MCF 10A (cell line): ENCODE results near the gene NECTIN1. TPM values are rescaled to one million over a fixed set of nuclear protein-coding genes. Genes with fewer than 3 reads are reported as not detected.

Source experiments
- BruUV-seq: library from RNA; stranded (reverse); fragments of 400-500 nt; replicated peaks from 2 replicates; lab custom pipeline; 2021; lab: Mats Ljungman, UMichigan
- CTCF ChIA-PET: fragments of 300-600 bp; sonication (Branson Sonifier 250); formaldehyde crosslinking; extraction: SDS; loops from one replicate; lab custom pipeline; 2021; ENCODE audit warnings: antibody characterized with exemption, inconsistent platforms; lab: Yijun Ruan, JAX
- POLR2A ChIA-PET: fragments of 300-600, 350-650 bp; sonication (Branson Sonifier 250); formaldehyde crosslinking; extraction: SDS; loops from one replicate; lab custom pipeline; 2020; ENCODE audit warnings: antibody characterized with exemption, inconsistent platforms; lab: Yijun Ruan, JAX
- DNase-seq: peaks from one replicate; pipeline ENCODE4 v3.0.0-alpha.2; 2018; ENCODE audit not compliant: unreplicated experiment
- H3K27ac Mint-ChIP-seq: one replicate; pipeline ENCODE4 v1.8.0; 2022; ENCODE audit warnings: mild to moderate bottlenecking, low read depth, mixed read lengths; ENCODE audit not compliant: unreplicated experiment
- H3K27me3 Mint-ChIP-seq: one replicate; pipeline ENCODE4 v1.8.0; 2022; ENCODE audit warnings: mixed read lengths; ENCODE audit not compliant: insufficient read depth, unreplicated experiment
- H3K36me3 Mint-ChIP-seq: one replicate; pipeline ENCODE4 v1.8.0; 2022; ENCODE audit warnings: mild to moderate bottlenecking, moderate library complexity, mixed read lengths; ENCODE audit not compliant: insufficient read depth, unreplicated experiment
- H3K4me1 Mint-ChIP-seq: one replicate; pipeline ENCODE4 v1.8.0; 2022; ENCODE audit warnings: mixed read lengths; ENCODE audit not compliant: insufficient read depth, unreplicated experiment
- H3K4me3 Mint-ChIP-seq: one replicate; pipeline ENCODE4 v1.8.0; 2022; ENCODE audit warnings: mild to moderate bottlenecking, moderate library complexity, mixed read lengths; ENCODE audit not compliant: unreplicated experiment
- H3K9me3 Mint-ChIP-seq: one replicate; pipeline ENCODE4 v1.8.0; 2022; ENCODE audit warnings: mixed read lengths; ENCODE audit not compliant: unreplicated experiment
- intact Hi-C: fragments of 100-400 bp; cut with micrococcal nuclease; formaldehyde crosslinking; loops from 2 replicates; pipeline ENCODE4 v1.14.1; 2022
- total RNA-seq: library from RNA; stranded (reverse); gene quantifications from 2 replicates; pipeline ENCODE4 v1.2.3, GENCODE V29; 2022
- TF ChIP-seq, protein P1 (sequence below): fragments of 200-600 bp; IDR thresholded peaks from one replicate; pipeline ENCODE4 v1.8.0; 2022; ENCODE audit warnings: antibody characterized with exemption, mild to moderate bottlenecking; ENCODE audit not compliant: unreplicated experiment

NECTIN1 gene
- total RNA-seq, 1 experiment from 2014 or later = 59.2 TPM

DNA sequence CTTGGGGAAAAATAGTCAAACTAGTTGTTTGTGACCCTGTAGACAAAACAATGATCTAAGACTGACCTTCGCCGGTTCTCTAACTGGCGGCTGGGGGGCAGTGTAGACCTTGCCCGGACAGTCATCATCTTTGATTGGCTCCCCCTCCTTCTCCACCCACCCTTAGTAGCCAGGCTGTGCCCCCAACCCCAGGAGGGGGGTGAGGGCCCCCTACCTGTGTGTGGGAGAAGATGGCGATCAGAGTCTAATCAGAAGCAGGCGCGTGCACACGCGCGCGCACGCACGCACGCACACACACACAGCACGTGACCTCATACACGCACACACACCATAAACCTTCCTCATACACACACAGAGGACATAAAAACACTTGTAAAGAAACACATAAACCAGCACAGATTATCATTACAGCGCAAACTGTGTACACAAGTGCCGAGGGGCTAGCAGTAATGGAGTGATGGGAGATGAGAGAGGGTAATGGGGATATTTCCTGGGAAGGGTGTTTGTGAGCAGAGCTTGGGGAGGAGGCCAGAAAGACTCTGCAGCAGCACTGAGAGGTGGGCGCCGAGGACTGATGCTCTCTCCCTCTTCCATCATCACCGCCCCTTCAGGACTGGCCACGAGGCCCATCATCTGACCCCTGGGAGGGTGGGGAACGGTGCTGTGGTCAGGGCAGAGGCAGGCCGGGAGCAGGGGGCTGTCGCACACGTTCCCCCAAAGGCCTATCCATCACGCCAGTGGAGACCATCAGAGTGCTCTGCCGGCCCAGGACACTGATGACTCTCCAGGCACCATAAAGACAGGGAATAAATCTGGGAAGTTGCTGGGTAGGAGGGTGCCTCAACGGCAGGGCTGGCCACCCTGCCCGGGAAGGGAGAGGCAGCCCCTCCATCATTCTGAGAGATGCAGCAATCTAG lies 12.2 kb downstream of the NECTIN1 start:
- Mint-ChIP-seq H3K36me3 (no peaks in the 10 kb centered on the region), H3K27ac (no peak overlapping the region), H3K27me3 (no peaks in the 10 kb centered on the region), H3K4me3 (no peak overlapping the region), H3K9me3 (no peaks in the 10 kb centered on the region), H3K4me1 (peaks cover 39% of the 10 kb centered on the region)
- BruUV-seq = no TSS peak
- TF ChIP-seq, protein P1, sequence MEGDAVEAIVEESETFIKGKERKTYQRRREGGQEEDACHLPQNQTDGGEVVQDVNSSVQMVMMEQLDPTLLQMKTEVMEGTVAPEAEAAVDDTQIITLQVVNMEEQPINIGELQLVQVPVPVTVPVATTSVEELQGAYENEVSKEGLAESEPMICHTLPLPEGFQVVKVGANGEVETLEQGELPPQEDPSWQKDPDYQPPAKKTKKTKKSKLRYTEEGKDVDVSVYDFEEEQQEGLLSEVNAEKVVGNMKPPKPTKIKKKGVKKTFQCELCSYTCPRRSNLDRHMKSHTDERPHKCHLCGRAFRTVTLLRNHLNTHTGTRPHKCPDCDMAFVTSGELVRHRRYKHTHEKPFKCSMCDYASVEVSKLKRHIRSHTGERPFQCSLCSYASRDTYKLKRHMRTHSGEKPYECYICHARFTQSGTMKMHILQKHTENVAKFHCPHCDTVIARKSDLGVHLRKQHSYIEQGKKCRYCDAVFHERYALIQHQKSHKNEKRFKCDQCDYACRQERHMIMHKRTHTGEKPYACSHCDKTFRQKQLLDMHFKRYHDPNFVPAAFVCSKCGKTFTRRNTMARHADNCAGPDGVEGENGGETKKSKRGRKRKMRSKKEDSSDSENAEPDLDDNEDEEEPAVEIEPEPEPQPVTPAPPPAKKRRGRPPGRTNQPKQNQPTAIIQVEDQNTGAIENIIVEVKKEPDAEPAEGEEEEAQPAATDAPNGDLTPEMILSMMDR = no peak
- intact Hi-C loops = no loop called here
- ChIA-PET CTCF (interaction anchor here (1.0 kb wide), 1 partner anchor 15 kb away, joined by 4 read pairs; no protein-coding TSS in a partner anchor), POLR2A (no interaction called here)
- no peak for DNase-seq

- Mint-ChIP-seq H3K36me3 (no peaks in the 10 kb centered on the region), H3K4me1 (peaks cover 23% of the 10 kb centered on the region), H3K9me3 (no peaks in the 10 kb centered on the region), H3K27me3 (no peaks in the 10 kb centered on the region), H3K27ac (no peak overlapping the region), H3K4me3 (no peak overlapping the region)
- intact Hi-C loops = no loop called here
- CTCF ChIA-PET = interaction anchor here (0.6 to 1.0 kb wide), 2 partner anchors 12 to 356 kb away, joined by 3 to 4 read pairs; no protein-coding TSS in a partner anchor
- POLR2A ChIA-PET = interaction anchor here (1.1 kb wide), 1 partner anchor 23 kb away, joined by 4 read pairs; no protein-coding TSS in a partner anchor
- no TSS peak for BruUV-seq
- no peak for DNase-seq
- TF ChIP-seq, protein P1 = no peak
Measured at GRCh38 chr11:119714590-119714989, 14.4 kb downstream of the NECTIN1 start.

DNA sequence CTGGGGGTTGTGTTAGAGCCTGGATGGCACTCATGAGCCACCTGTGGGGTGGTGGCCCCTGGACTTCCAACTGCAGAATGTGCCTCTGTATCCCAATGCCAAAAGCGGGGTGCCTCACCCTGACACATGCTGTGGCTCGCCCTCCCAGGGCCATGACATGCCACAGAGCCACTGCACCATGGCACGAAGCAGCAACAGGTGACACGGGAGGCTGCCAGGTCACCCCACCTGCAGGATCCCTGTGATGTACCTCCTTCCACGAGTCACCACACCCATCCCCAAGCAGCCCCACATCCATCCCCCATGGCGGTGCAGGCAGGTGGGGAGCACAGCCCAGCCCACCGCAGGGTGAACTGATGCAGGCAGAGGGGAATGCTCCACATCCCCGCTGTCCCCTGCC lies 14.8 kb downstream of the NECTIN1 start:
- H3K4me1 Mint-ChIP-seq = peaks cover 20% of the 10 kb centered on the region
- H3K27me3 Mint-ChIP-seq = no peaks in the 10 kb centered on the region
- no peak for DNase-seq
- H3K4me3 Mint-ChIP-seq = no peak overlapping the region
- H3K36me3 Mint-ChIP-seq = no peaks in the 10 kb centered on the region
- H3K9me3 Mint-ChIP-seq = no peaks in the 10 kb centered on the region
- TF ChIP-seq, protein P1 = no peak
- CTCF ChIA-PET = interaction anchor here (0.6 to 1.0 kb wide), 2 partner anchors 11 to 356 kb away, joined by 3 to 4 read pairs; no protein-coding TSS in a partner anchor
- intact Hi-C loops = no loop called here
- no TSS peak for BruUV-seq
- POLR2A ChIA-PET = interaction anchor here (1.1 kb wide), 1 partner anchor 22 kb away, joined by 4 read pairs; no protein-coding TSS in a partner anchor
- no peak overlapping the region for H3K27ac Mint-ChIP-seq

GRCh38 chr11:119713359-119714040 lies 15.5 kb downstream of the NECTIN1 start:
- Mint-ChIP-seq H3K4me3 (no peak overlapping the region), H3K36me3 (no peaks in the 10 kb centered on the region), H3K9me3 (no peaks in the 10 kb centered on the region), H3K4me1 (peaks cover 20% of the 10 kb centered on the region), H3K27me3 (no peaks in the 10 kb centered on the region), H3K27ac (peak overlapping the region; percentile 71)
- no peak for DNase-seq
- ChIA-PET CTCF (interaction anchor here (0.6 to 1.0 kb wide), 4 partner anchors 11 to 36 kb away, joined by 3 to 4 read pairs (median 4); no protein-coding TSS in a partner anchor), POLR2A (interaction anchor here (0.9 kb wide), 1 partner anchor 17 kb away, joined by 5 read pairs; no protein-coding TSS in a partner anchor)
- TF ChIP-seq, protein P1 = no peak
- no TSS peak for BruUV-seq
- intact Hi-C loops = no loop called here
